ENCODE data around the gene MNX1.

GRCh38 chr7:157003445-157003755 lies 7.1 kb downstream of the MNX1 start:
- TF ChIP-seq CTCF (conservative IDR thresholded peaks at IDR 0.05 in 1 of 2, IDR thresholded peaks at IDR 0.05 in 1 of 2; ENCODE audit: extremely low read depth in 1 of 2, insufficient read depth in 1 of 2, low read depth in 1 of 2, low read length in 2 of 2): no peak
- no peak for TF ChIP-seq EZH2 (IDR thresholded peaks at IDR 0.05; ENCODE audit: borderline replicate concordance, low read length)

All from mammary epithelial cell (primary cell).